ENCODE measurements around the gene GABRG3.

GABRG3 gene

DNA sequence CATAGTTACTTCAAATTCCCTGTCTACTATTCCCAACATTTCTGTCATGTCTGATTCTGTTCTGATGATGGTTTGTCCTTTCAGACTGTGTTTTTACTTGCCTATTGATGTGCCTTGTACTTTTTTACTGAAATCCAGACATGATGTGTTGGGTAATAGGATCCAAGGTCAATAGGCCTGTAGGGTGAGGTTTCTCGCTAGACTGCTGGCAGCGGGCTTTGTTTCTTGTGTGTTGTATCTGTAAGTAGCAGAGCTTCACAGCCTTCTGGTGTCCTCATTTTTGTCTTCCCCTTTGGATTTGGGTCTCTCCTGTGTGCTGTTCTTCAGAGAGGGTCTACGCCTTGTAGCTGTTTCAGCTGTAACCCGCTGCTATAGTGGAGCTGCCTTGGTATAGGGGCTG is 140.3 kb downstream of the GABRG3 start:
- DNase-seq (ENCODE audit: low spot score), result no peak

DNA sequence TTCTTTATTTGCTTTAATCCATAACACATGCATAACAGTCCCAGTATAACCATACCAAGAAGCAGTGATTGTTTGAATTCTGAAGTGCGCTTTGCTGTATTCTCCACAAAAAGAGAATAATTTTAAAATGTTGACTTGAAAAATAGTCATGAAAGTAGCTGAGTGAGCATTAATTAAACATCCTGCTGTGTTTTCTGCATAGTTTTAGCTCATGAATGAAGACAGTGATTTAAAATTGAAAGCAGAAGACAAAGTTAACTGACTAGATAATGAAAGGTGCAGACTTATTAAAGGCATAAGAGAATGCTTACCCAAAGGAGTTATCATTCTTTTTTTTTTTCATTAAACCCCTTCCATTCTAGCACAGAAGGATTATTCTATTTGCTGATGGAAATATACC is 143.5 kb downstream of the GABRG3 start:
- no peak for DNase-seq (ENCODE audit: low spot score)

DNA sequence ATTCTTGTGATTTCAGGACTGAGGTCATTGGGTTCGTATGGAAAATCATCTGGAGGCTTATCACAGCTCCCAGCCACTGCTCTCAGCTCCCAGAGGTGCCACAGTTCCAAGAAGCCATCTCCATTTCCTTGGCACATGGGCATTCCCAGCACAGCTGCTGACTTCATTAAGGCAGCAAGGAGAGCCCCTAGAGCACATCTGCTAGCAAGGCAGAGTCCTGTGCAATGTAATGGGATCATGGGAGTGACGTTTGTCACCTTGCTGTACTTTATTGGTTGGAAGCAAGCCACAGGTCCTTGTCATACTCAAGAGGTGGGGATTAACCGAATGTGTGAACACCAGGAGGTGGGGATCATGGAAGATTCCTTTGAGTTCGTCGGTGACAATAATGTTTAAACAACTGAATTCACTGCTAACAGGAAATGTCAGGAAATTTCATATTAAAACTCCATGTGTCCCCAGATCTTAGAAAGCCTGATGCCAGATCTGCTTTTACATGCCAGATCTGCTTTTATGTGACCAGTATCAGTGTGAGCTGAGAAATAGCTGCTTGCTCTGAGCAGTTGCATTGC is 148.8 kb downstream of the GABRG3 start:
- no peak for DNase-seq (ENCODE audit: low spot score)

DNA sequence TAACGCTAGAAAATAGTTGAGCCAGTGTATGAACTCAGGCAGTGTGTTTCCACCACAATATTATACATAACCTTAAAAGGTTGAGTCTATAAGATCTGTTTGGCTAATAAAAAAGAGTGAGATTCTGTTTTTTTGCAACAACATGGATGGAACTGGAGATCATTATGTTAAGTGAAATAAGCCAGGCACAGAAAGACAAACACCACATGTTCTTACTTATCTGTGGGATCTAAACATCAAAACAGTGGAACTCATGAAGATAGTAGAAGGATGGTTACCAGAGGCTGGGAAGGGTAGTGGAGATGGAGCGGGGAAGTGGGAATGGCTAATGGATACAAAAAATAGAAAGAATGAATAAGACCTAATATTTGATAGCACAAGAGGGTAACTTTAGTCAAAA is 150.7 kb downstream of the GABRG3 start:
- DNase-seq (ENCODE audit: low spot score), result no peak

DNA sequence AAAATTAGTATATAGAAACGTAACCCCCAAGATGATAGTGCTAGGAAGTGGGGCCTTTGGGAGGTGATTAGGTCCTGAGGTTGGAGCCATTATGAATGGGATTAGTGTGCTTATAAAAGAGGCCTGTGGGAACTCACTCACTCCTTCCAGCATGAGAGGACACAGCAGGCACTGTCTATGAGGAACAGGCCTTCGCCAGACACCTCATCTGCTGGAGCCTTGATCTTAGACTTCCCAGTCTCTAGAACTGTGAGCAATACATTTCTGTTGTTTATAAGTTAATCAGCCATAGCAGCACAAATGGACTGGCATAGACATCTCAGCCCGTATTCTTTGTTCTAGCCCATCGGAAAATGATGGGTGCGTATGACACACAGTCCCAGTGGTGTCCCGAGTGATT is 152.3 kb downstream of the GABRG3 start:
- DNase-seq (ENCODE audit: low spot score), result no peak

DNA sequence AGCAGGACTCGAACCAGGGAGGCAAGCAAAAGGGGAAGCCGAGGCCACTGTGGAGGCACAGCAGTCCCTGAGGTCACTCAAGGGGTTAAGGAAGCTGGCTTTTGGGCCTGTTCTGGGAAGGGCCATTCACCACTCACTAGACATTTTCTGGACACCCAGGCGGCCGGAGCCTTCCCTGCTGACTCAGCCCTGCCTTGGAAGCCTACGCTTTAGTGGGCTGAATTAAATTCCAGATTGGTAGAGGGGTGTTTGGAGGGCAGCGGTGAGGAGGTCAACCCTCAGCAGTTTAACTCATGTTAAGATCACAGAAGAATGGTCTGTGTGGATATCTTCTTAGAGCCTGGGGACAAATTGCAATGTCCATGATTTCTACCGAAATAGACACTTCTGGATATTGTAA is 152.8 kb downstream of the GABRG3 start:
- no peak for DNase-seq (ENCODE audit: low spot score)

DNA sequence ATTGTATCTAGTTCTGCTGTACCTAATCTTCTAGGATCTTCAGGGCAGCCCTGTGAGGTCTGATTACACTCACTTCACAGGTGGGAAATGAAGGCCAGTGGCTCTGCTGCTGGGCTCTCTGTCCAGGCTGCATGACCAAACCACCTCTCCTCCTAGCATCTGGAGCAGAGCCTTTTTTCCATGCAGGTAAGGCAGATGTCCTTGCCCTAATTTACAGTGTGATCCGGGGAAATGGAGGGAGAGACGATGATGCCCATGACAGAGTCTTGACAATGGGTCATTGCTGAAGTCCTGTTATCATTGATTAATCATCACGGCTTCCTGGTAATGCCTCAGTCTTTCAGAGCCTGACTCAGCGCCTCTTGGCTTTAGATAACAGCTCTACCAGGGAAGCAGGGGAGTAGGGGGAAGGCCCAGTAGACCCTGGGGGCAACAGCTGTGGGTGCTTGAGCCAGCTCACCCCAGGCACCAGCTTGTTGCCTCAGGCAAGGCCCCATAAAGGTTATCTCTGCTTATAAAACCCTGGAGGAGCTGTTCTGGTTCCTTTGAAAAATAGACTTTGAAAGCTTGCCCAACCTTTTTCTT is 153.4 kb downstream of the GABRG3 start:
- no peak for DNase-seq (ENCODE audit: low spot score)

DNA sequence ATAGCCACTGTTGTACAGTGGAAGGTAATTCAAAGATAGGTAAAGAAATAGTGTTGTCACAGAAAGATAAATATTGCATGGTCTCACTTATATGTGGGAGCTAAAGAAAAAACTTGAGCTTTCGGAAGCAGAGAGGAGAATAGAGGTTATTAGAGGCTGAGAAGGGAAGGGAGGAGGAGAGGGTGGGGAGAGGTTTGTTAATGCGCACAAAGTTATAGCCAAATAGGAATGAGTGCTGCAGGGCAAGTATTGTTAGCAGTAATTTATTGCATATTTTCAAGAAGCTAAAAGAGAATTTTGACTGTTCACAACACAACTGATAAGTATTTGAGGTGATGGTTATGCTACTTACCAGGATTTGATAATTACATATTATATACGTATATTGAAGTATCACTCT is 154.2 kb downstream of the GABRG3 start:
- DNase-seq (ENCODE audit: low spot score), result no peak

DNA sequence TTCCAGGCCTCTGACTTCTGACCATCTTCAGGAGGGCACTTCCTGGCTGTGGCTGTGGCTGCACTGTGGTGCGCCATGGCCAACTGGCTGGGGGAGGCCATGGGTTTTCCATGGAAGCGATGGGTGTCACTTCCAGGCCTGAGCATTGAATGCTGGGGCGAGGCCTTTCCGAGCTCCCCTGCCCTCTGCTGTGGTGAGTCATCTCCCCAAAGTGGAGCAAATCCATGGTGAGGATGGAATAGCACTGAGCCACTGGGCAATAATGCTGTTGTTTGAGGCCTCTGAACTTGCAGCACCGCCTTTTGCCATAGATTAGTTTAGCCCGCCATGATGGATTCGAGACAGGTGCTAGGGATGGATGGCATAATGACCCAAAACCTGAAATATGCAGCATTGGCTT is 155.5 kb downstream of the GABRG3 start:
- no peak for DNase-seq (ENCODE audit: low spot score)

DNA sequence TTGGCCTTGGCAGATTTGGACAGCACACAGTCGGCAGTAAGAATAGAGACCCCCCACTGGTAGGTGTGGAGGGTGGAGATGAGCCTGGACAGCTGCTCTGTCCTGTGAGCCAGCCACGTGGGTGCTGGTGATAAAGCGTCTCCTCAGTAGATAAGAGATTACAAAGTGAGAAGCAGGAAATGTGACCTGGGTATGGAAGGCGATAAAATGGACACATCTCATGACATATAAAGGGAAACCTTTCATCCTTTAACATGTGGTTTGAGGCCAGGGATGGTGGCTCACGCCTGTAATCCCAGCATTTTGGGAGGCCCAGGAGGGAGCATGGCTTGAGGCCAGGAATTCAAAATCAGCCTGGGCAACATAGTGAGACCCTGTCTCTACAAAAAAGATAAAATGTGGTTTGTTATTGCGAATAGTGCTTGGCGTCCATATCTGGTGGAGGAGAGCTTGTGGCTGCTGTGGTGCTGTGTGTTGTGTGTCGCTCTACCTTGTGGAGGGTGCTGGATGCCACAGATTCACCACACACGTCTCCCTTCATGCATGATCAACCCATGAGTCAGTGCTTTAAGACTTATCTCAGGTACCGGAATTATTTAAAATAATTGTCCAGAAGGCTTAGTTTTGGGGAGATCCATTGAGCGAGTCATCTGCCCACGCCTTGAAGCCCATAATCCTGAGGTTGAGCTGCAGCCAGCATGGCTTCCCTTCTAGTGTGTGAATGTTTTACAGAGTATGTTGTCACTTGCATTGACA is 157.0 kb downstream of the GABRG3 start:
- DNase-seq (ENCODE audit: low spot score), result no peak

DNA sequence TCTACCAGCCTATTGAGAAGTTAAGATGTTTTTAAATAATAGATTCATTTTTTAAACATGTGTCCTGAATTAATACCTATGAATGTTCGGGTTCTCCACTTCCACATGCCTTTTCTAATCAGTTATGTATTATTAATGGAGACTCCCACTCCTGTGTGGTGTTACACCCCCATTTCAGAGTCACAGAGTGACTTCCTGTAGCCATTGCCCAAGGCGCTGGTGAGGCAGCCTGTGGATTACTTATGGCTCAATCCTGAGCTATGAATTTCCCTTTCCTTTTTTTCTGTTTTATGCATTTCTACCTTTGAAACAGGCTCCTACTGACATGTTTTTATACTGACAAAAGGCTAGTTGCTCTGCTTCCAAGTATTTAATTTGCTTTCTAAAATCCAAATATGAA is 162.3 kb downstream of the GABRG3 start:
- DNase-seq (ENCODE audit: low spot score), result no peak

DNA sequence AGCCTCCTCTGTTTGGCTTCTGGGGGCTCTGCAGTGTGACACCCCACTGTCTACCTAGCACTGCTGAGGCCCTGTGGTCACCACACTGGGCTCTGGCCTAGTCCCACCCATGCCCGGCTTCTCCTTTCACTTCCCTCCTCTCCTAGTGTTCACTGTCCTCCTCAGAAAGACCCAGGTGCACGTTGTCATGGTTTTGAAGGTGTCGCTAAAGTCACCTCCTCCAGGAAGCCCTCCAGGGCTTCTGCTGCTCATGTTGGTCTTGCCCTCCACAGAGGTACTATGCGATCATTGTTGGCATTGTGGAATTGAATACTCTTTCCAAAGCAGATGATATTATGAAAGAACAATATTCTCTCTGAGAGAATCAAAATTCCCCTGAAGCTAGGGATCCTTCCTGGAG is 163.5 kb downstream of the GABRG3 start:
- DNase-seq (ENCODE audit: low spot score), result no peak

DNA sequence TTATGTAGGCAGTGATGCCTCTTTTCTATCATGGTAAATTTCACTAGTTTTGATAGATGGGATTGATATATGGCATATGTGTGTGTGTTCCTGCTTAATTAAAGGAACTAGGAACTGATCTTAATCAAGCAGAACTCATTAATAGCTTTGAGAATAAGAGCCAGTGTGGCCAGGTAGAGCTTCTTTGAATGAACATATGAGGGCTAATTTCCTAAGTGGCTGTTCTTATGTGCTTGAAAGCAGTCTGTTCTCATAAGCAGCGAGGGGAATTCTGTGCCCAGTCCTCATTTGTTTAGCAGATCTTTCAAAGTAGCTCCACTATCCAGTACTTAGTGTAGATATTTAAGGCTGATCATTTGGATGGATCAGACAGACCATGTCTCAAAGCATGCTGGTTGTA is 164.2 kb downstream of the GABRG3 start:
- DNase-seq (ENCODE audit: low spot score), result no peak

DNA sequence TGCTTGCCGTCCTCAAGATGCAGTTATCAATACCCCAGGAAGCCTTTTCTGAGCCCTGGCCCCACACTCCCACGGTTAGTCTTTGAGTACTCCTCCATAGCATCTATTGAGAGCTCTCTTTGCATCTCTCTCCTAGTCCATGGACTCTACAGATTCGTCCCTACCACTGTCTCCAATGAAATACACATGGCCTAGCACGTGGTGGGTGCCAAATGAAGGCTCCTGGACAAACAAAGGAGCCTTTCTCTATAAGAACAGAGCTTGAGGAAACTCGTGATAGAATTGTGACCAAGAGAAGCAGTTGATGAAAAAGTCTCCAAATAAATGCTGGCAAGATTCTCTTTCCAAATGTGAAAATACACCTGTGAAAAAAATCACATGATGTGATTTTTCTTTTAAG is 166.1 kb downstream of the GABRG3 start:
- no peak for DNase-seq (ENCODE audit: low spot score)

DNA sequence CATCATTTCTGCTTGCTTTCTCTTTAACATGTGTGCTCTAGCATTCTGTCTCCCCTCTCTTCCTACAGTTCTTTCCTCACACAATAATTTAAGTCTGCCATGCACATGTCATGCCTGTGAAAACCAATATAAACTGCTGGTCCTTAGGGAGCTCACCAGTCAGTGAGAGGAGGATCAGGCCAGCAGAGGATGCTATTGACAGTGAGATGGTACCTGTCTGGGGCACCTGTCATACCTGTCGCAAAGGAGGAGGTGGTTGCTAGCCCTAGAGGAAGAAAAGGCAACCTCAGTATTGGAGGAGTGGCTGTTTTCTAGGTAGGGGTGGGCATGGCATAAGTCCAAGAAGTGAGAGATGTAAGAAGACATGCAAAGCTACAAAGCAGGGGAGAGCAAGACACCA is 194.6 kb downstream of the GABRG3 start:
- DNase-seq (ENCODE audit: low spot score), result no peak

DNA sequence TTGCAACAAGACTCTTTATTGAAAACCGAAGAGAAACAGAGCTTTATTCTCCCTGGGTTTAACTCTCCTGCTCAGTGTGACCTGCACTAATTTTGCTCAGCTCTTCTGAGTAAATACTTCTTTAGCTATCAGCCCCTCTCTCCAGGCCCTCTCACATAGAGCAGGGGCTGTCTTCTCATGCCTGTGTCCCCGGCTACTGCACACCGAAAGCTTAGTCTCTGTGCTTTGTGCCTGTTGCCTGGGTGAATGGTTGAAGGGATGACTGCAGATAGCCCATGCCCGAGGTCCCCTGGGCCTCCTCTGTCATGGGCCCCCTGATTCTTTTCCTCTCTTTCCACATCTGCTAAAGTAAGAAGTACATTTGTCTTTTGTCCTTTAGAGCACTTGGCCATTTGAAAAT is 195.9 kb downstream of the GABRG3 start:
- DNase-seq (ENCODE audit: low spot score), result no peak

DNA sequence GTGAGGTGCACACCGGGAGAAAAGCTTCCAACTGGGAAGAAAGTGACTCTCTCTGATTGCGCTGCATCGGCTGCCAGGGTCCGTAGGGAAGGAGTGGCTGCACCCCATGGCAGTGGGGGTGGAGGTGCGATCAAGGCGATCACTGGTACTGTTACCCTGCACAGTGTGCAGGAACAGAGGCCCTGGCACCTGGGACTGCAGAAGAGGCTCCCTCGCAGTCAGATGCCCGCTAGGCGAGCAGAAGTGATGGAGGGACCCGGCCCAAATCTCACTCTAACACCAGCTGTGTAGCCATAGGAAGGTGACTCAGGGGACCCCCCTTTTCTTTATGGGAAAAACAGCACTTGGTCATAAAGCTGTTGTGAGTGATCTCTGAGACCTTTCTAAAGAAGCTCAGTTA is 196.8 kb downstream of the GABRG3 start:
- no peak for DNase-seq (ENCODE audit: low spot score)

DNA sequence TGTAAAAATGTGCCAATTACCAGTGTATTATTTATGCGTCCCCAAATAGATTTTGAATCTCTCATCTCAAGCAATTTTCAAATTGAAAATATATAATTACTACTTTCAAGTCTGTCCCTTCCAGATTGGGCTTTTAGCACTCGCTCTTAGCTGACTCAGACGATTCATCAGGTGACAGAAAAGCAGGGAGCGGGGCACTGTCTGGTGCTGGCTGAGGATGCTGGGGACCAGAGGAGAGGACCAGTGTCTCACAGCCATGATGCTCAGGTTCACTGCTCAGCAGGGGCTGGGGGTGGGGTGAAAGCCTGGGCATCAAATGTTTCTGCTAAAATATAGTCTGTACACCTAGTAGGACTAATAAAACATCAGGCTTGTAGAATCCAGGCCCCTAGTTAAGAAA is 199.9 kb downstream of the GABRG3 start:
- DNase-seq (ENCODE audit: low spot score), result no peak

DNA sequence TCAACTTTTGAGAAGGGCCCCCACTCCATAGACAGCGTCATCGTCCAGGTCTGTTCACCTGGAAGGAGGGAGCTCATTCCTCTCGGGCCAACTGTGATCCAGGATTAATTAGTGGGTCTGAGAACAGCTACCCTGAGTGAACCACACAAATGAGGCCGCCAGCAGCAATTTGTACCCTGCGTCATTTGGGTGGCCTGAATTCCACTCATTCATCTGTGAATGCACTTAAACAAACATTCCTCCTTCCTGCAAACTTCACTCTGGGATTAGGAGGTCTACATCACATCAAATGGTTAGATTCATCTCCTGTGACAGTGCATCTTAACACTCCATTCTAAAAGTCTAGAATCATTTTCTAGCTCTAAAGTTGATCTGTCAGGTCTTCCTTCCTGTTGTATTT is 201.8 kb downstream of the GABRG3 start:
- no peak for DNase-seq (ENCODE audit: low spot score)

DNA sequence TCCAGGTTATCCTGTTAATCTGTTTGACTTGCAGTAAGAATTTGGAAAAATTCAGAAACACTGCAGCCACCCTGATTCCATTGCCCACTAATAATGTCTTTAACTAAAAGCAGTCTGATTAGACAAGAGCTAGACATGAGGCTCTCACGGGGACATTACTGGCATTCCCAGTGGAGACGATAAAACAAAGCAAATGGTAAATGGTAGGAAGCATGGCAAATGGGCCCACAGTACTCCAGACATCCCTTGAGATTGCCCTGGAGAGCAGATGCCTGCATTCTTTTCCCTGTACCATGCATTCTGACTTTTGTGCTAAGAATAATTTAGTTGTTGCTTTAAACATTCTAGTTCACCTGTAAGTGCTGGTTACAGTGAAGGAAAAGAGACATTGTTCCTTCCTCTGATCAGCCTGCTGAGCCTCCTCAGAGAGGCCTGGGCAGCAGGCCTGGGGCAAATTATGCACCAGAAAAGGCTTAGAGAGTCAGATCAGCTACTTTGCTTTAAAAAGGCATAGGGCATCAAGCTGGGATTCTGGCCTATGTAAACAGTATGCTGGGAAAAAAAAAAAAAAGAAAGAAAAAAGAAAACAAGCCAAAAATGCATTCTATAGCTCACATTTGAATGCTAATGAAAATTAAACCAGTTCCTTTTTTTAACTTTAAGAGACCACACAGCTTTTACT is 204.6 kb downstream of the GABRG3 start:
- DNase-seq (ENCODE audit: low spot score), result no peak

DNA sequence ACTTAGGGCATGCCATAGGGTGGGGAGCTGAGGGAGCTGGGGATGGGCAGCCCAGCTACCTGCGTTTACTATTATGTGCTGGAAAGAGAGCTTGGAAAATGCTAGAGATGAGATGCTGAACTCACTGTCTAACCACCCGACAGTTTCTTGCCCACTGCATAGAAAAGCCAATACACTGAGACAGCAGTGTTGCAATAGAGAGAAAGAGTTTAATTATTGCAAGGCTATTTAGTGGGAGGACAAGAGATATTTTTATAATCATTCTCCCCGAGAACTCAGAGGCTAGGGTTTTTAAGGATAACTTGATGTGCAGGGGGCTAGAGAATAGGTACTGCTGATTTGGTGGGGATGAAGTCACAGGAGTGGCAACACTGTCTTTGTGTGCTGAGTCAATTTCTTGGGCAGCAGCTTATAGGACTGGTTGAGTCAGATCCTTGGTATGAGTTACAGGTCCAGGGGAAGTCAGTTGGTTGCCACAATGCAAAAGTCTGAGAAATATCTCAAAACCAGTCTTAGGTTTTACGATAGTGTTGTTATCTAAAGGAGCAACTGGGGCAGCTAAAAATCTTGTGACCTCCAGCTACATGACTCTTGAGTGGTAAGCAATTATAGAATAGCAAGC is 205.9 kb downstream of the GABRG3 start:
- DNase-seq (ENCODE audit: low spot score), result no peak

DNA sequence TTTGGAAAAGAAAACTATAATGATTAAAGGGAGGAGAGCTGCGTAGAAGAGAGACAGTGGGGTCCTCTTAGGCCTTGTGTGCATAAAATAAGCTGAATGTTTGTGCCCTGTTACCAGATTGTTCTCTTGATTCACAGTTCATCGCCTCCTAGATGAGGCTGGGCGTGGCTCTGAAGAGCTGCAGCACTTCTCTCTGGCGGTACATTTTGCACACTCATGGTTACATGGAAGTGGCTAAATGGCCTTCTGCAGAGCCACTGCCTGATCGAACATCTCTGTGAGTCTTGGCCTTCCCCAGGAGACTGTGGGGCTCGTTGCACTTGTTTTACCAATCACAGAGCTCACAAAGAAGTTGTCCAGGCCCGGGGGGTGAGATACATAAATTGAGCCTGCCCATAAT is 208.8 kb downstream of the GABRG3 start:
- DNase-seq (ENCODE audit: low spot score), result no peak

DNA sequence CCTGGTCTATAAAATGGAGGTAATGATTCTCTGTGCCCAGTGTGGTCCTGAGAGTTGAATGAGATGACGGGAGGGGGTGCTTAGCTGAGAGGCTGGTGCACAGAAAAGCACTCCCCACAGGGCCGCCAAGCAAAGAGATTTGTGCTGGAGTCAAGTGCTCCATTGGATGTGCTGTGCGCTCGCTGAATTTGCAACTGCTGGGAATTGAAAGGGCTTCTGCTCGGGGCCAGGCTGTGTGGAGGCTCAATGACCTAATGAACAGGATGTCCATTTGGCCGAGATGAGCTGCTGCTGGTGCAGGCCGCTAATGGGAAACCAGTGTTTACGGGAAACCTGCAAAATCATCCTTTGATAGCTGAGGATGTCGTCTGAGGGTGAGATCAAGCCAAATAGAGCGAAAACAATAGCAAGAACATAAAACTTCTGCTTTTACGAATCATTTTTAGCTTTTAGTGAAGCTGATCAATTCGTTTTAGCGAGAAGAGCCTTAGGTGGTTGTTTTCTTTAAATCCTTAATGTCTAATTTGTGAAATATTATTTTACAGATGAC is 211.7 kb downstream of the GABRG3 start:
- DNase-seq (ENCODE audit: low spot score), result no peak
